CD4-positive, CD25-positive, alpha-beta regulatory T cell (primary cell): Measurements from ENCODE around the gene ADGRB2. TPM values are rescaled to one million over a fixed set of nuclear protein-coding genes. Genes with fewer than 3 reads are reported as not detected.

ENCODE experiments used
- ATAC-seq, 2 donors: fragments of 150-1000 bp; cut with Tn5 transposase; one replicate each; pipeline ENCODE4 v1.10.0; 2021; ENCODE audit warnings: low read depth in 2 of 2, moderate number of reproducible peaks in 2 of 2, moderate library complexity in 1 of 2
- DNase-seq, 3 donors: peaks; one replicate each; pipeline versions ENCODE4 v3.0.0 to v3.0.0-alpha.2; 2012 to 2022; ENCODE audit warnings: mixed read lengths in 1 of 3
- H3K27ac ChIP-seq: one replicate; pipeline ENCODE4 v1.7.0; 2013; ENCODE audit warnings: mild to moderate bottlenecking, low read length; ENCODE audit not compliant: insufficient read depth, poor library complexity, severe bottlenecking
- H3K27me3 ChIP-seq: one replicate; pipeline ENCODE4 v1.7.0; 2013; ENCODE audit warnings: low read length; ENCODE audit not compliant: control insufficient read depth, insufficient read depth
- H3K36me3 ChIP-seq: one replicate; pipeline ENCODE4 v1.7.0; 2013; ENCODE audit warnings: mild to moderate bottlenecking, low read length, moderate library complexity; ENCODE audit not compliant: control insufficient read depth, insufficient read depth
- H3K4me1 ChIP-seq: 2 replicates; pipeline ENCODE4 v1.7.0; 2013; ENCODE audit warnings: mild to moderate bottlenecking, low read length; ENCODE audit not compliant: insufficient read depth, control insufficient read depth, poor library complexity, severe bottlenecking
- H3K4me3 ChIP-seq: one replicate; pipeline ENCODE4 v1.7.0; 2013; ENCODE audit warnings: low read depth, mild to moderate bottlenecking, low read length, moderate library complexity
- H3K9me3 ChIP-seq, 2 experiments: 1 replicate in 1 of 2; 2 replicates in 1 of 2; pipeline ENCODE4 v1.7.0; 2013; ENCODE audit warnings: low read length in 2 of 2, mild to moderate bottlenecking in 1 of 2, moderate library complexity in 1 of 2; ENCODE audit not compliant: control insufficient read depth in 2 of 2
- H3K27ac Mint-ChIP-seq, 3 donors: one replicate each; pipeline ENCODE4 v1.8.0; 2020 to 2022; ENCODE audit warnings: mild to moderate bottlenecking in 3 of 3, mixed read lengths in 3 of 3, moderate library complexity in 2 of 3
- H3K27me3 Mint-ChIP-seq: one replicate; pipeline ENCODE4 v1.8.0; 2022; ENCODE audit warnings: mild to moderate bottlenecking, mixed read lengths
- H3K36me3 Mint-ChIP-seq: one replicate; pipeline ENCODE4 v1.8.0; 2020; ENCODE audit warnings: mixed read lengths
- H3K4me1 Mint-ChIP-seq, 4 donors: one replicate each; pipeline ENCODE4 v1.8.0; 2020 to 2022; ENCODE audit warnings: mixed read lengths in 4 of 4, mild to moderate bottlenecking in 1 of 4
- H3K4me3 Mint-ChIP-seq, 4 donors: one replicate each; pipeline ENCODE4 v1.8.0; 2020 to 2022; ENCODE audit warnings: mild to moderate bottlenecking in 4 of 4, mixed read lengths in 4 of 4, moderate library complexity in 3 of 4
- H3K9me3 Mint-ChIP-seq, 7 donors: one replicate each; pipeline ENCODE4 v1.8.0; 2020 to 2022; ENCODE audit warnings: mixed read lengths in 7 of 7, mild to moderate bottlenecking in 3 of 7, moderate library complexity in 2 of 7
- polyA plus RNA-seq, 4 donors: library from polyadenylated mRNA; unstranded; fragments of 300-500 nt; fragmentation: Illumina TruSeq; gene quantifications; one replicate each; pipeline ENCODE4 v1.2.3, GENCODE V29; 2021
- total RNA-seq: library from RNA; stranded (reverse); gene quantifications from one replicate; pipeline ENCODE4 v1.2.3, GENCODE V29; 2022

The ADGRB2 gene
- total and polyA plus RNA-seq, 5 donors from 2014 or later, result 0.19 to 1.9 (median 0.42) TPM

DNA sequence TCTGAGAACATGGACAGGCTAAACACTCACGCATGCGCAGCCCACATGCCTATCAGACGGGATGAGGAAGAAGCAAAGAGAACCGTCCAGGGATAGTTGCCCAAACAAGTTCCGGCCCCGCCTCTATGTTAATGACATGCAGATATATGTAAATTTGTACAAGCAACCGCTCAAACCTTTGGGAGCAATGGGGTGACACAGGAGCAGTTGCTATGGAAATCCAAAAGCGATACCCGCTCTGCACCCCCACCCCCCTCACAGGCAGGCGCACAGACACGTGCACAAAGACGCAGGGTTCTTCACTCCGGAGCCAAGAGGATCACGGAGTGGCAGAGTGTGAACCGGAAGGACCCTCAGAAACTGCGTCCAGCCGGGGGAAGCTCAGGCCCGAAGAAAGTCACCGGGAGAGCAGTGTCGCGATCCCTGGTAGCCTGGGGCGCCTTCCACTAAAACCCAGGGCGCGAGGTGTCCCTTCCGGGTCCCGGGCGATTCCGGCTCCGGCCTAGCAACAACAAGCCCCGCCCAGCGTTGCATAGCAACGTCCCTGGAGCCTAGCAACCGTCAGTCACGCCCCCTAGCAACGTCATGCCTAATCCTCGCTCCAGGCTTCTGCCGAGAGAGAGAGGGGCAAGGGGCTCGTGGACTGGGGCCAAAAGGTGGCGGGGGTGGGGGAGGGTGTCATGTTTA, 24.1 kb upstream of the ADGRB2 start:
- ATAC-seq (peak; percentile 64 to 66), DNase-seq (peak; percentile 84 to 90 (median 86))
- Histone ChIP-seq H3K27me3 (peaks cover 4% of the 10 kb centered on the region), H3K9me3 (no peaks in the 10 kb centered on the region), H3K4me1 (peaks cover 19% of the 10 kb centered on the region), H3K36me3 (no peaks in the 10 kb centered on the region), H3K4me3 (peak overlapping the region; percentile 83), H3K27ac (peak overlapping the region; percentile 82)
- Mint-ChIP-seq H3K27me3 (no peaks in the 10 kb centered on the region), H3K36me3 (no peaks in the 10 kb centered on the region), H3K4me1 (peaks cover 0 to 15% (median 7%) of the 10 kb centered on the region in 4 donors), H3K4me3 (peak overlapping the region; percentile 84 to 94 (median 94)), H3K27ac (peak overlapping the region; percentile 93 to 97 (median 96)), H3K9me3 (peaks cover 0 to 2% (median 0%) of the 10 kb centered on the region in 7 donors)

DNA sequence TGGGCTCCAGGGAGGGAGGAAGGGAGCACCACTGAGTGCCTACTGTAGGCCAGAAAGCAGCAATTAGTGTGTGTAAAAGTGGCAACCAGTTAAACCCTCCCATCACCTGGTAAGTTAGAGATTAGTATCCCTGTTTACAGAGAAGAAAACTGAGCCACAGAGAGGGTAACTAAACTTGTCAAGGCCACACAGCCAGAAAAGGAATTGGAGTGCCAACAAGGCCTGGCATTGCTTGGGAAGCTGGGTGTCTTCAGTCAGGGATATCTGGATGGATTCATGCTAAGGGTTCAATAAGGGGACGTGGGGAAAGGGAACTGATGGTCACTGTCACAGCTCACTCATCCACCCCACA, 23.6 kb upstream of the ADGRB2 start:
- ATAC-seq (no peak), DNase-seq (no peak)
- peak overlapping the region; percentile 93 to 97 (median 96) for H3K27ac Mint-ChIP-seq
- H3K4me3 ChIP-seq, result peak overlapping the region; percentile 83
- peak overlapping the region; percentile 84 to 94 (median 94) for H3K4me3 Mint-ChIP-seq
- H3K9me3 Mint-ChIP-seq, result no peaks in the 10 kb centered on the region
- H3K4me1 ChIP-seq, result peaks cover 19% of the 10 kb centered on the region
- peaks cover 0 to 15% (median 7%) of the 10 kb centered on the region in 4 donors for H3K4me1 Mint-ChIP-seq
- no peaks in the 10 kb centered on the region for H3K36me3 Mint-ChIP-seq
- peaks cover 4% of the 10 kb centered on the region for H3K27me3 ChIP-seq
- no peaks in the 10 kb centered on the region for H3K27me3 Mint-ChIP-seq
- H3K27ac ChIP-seq, result peak overlapping the region; percentile 82
- H3K36me3 ChIP-seq, result no peaks in the 10 kb centered on the region
- no peaks in the 10 kb centered on the region for H3K9me3 ChIP-seq

GRCh38 chr1:31787261-31787660, 23.1 kb upstream of the ADGRB2 start:
- H3K27ac Mint-ChIP-seq, result peak overlapping the region in 1 of 3 donors; percentile 93
- H3K27me3 Mint-ChIP-seq, result no peaks in the 10 kb centered on the region
- DNase-seq (no peak), ATAC-seq (no peak)
- Histone ChIP-seq H3K9me3 (no peaks in the 10 kb centered on the region), H3K36me3 (no peaks in the 10 kb centered on the region), H3K27ac (peak overlapping the region; percentile 82), H3K4me1 (peaks cover 19% of the 10 kb centered on the region), H3K27me3 (peaks cover 4% of the 10 kb centered on the region), H3K4me3 (no peak overlapping the region)
- no peaks in the 10 kb centered on the region for H3K9me3 Mint-ChIP-seq
- H3K36me3 Mint-ChIP-seq, result no peaks in the 10 kb centered on the region
- H3K4me3 Mint-ChIP-seq, result peak overlapping the region; percentile 84 to 94 (median 94)
- H3K4me1 Mint-ChIP-seq, result peaks cover 0 to 15% (median 7%) of the 10 kb centered on the region in 4 donors

DNA sequence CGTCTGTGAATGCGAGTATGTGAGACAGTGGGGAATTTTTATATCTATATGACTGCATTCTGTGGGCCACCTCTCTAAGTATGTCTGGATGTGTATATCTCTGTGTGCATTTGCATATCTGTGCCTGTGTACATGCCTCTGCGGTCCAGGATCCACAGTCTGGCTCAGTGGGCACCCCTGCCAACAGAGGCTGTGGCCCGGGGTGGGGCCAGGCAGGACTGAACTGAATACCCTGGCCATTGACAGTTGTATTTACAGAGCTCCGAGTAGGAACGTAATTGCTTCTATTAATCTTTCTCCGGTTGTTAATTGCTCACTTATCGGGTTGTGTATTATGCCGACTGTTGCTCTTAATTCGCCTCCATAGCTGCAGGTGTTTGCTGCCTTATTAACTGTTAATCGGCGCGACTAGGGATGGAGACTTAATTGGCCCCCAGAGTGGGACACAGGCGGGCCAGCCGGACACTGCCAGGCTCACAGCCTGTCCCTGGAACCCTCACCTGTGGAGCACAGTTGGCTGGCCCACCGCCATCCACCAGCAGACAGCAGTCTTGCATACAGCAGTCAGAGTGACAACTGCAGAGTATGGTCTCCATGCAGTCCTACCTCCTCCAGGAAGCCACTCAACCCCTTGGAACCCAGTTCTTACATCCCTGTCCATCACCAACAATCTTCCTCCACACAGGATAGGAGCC, 22.4 kb upstream of the ADGRB2 start:
- H3K36me3 Mint-ChIP-seq, result no peaks in the 10 kb centered on the region
- no peaks in the 10 kb centered on the region for H3K36me3 ChIP-seq
- no peaks in the 10 kb centered on the region for H3K9me3 ChIP-seq
- no peaks in the 10 kb centered on the region for H3K9me3 Mint-ChIP-seq
- ATAC-seq, result no peak
- H3K27ac ChIP-seq, result no peak overlapping the region
- no peaks in the 10 kb centered on the region for H3K27me3 Mint-ChIP-seq
- H3K4me3 Mint-ChIP-seq, result peak overlapping the region in 2 of 4 donors; percentile 43 to 84
- DNase-seq, result peak in 1 of 3 donors; percentile 0
- H3K27ac Mint-ChIP-seq, result peak overlapping the region in 1 of 3 donors; percentile 18
- H3K4me1 ChIP-seq, result peaks cover 19% of the 10 kb centered on the region
- H3K27me3 ChIP-seq, result peaks cover under 1% of the 10 kb centered on the region
- no peak overlapping the region for H3K4me3 ChIP-seq
- peaks cover 0 to 15% (median 7%) of the 10 kb centered on the region in 4 donors for H3K4me1 Mint-ChIP-seq

GRCh38 chr1:31785947-31786290, 21.8 kb upstream of the ADGRB2 start:
- H3K4me1 Mint-ChIP-seq, result peaks cover 0 to 15% (median 7%) of the 10 kb centered on the region in 4 donors
- DNase-seq (no peak), ATAC-seq (no peak)
- H3K9me3 ChIP-seq, result no peaks in the 10 kb centered on the region
- peak overlapping the region in 1 of 4 donors; percentile 84 for H3K4me3 Mint-ChIP-seq
- H3K27me3 ChIP-seq, result no peaks in the 10 kb centered on the region
- no peaks in the 10 kb centered on the region for H3K27me3 Mint-ChIP-seq
- H3K4me3 ChIP-seq, result no peak overlapping the region
- no peaks in the 10 kb centered on the region for H3K36me3 Mint-ChIP-seq
- no peaks in the 10 kb centered on the region for H3K36me3 ChIP-seq
- H3K9me3 Mint-ChIP-seq, result no peaks in the 10 kb centered on the region
- H3K27ac ChIP-seq, result no peak overlapping the region
- H3K4me1 ChIP-seq, result peaks cover 19% of the 10 kb centered on the region
- peak overlapping the region in 1 of 3 donors; percentile 27 for H3K27ac Mint-ChIP-seq

DNA sequence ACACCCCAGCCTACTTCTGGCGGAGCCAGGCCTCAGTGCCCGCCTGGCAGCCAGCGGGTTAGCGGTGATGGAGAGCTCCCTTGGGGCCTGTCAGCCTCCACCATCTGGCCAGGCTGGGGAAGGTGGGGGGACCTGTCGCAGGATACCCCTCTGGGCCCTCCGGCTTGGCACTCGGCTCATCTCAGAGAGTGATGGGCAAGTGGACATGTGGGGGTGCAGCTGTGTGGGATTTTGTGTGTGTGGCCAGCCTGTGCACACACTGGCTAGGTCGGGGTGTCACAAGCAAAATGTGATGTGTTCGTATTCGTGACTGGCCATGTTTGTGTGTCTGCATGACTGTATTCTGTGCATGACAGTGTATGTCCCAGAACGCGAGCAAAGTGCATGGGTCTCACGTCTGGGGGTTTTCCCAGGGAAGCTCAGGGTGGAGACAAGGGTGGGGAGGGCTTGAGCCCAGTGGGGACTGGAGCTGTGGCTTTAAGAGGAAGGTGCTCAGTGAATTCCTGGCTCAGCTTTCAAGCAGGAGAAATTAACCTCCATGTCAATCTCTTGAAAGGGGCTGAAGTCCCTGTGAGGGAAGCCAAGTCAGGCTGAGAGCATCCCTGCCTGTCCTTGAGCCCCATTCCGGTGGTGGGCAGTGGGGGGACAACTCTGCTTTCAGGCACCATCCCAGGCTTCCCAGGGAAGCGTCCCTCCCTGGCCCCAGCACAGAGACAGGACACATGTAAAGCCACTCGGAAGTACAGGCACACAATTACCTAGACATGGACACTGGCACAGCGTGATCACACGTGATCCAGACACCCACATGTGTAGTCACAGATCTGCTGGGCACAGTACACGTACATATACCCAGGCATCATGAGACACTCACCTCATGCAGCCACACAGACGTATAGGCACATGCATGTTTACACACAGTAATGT, 21.1 kb upstream of the ADGRB2 start:
- Mint-ChIP-seq H3K27me3 (no peaks in the 10 kb centered on the region), H3K4me3 (peak overlapping the region in 1 of 4 donors; percentile 84), H3K9me3 (no peaks in the 10 kb centered on the region), H3K36me3 (no peaks in the 10 kb centered on the region), H3K27ac (peak overlapping the region in 1 of 3 donors; percentile 9), H3K4me1 (peaks cover 0 to 15% (median 7%) of the 10 kb centered on the region in 4 donors)
- H3K4me3 ChIP-seq, result no peak overlapping the region
- ATAC-seq (no peak), DNase-seq (peak in 1 of 3 donors; percentile 0)
- H3K27ac ChIP-seq, result no peak overlapping the region
- H3K27me3 ChIP-seq, result no peaks in the 10 kb centered on the region
- H3K9me3 ChIP-seq, result no peaks in the 10 kb centered on the region
- H3K36me3 ChIP-seq, result no peaks in the 10 kb centered on the region
- H3K4me1 ChIP-seq, result peaks cover 19% of the 10 kb centered on the region

GRCh38 chr1:31784356-31785019, 20.3 kb upstream of the ADGRB2 start:
- peaks cover 0 to 12% (median 7%) of the 10 kb centered on the region in 4 donors for H3K4me1 Mint-ChIP-seq
- ATAC-seq, result no peak
- Histone ChIP-seq H3K27ac (no peak overlapping the region), H3K36me3 (no peaks in the 10 kb centered on the region), H3K27me3 (no peaks in the 10 kb centered on the region), H3K4me1 (peaks cover 18% of the 10 kb centered on the region), H3K4me3 (no peak overlapping the region), H3K9me3 (no peaks in the 10 kb centered on the region)
- peak overlapping the region in 1 of 3 donors; percentile 9 for H3K27ac Mint-ChIP-seq
- no peaks in the 10 kb centered on the region for H3K9me3 Mint-ChIP-seq
- H3K4me3 Mint-ChIP-seq, result peak overlapping the region in 1 of 4 donors; percentile 30
- DNase-seq, result no peak
- H3K27me3 Mint-ChIP-seq, result no peaks in the 10 kb centered on the region
- no peaks in the 10 kb centered on the region for H3K36me3 Mint-ChIP-seq
